OCI-LY7 (cell line): Measurements from ENCODE around the gene CCDC146. TPM values are rescaled to one million over a fixed set of nuclear protein-coding genes. Genes with fewer than 3 reads are reported as not detected.
"Not testable (repeated sequence)": the region's sequence is repeated elsewhere in the genome, so short reads cannot be mapped to it uniquely, and the experiment has no call there.

Experiments used
- BruUV-seq: library from RNA; stranded (reverse); fragments of 400-500 nt; replicated peaks from 2 replicates; lab custom pipeline; 2021; lab: Mats Ljungman, UMichigan
- CTCF ChIA-PET: fragments of 300-600 bp; sonication (Branson Sonifier 250); formaldehyde crosslinking; loops from one replicate; lab custom pipeline; 2022; ENCODE audit warnings: antibody characterized with exemption; ENCODE audit not compliant: unreplicated experiment; lab: Charles Lee
- POLR2A ChIA-PET: fragments of 300-600 bp; sonication (Branson Sonifier 250); formaldehyde crosslinking; loops from one replicate; lab custom pipeline; 2022; ENCODE audit warnings: antibody characterized with exemption; lab: Charles Lee
- DNase-seq: peaks from one replicate; pipeline ENCODE4 v3.0.0-alpha.2; 2015; ENCODE audit warnings: low spot score
- H2AFZ ChIP-seq: fragments of 200-600 bp; sonication (generic), shearing (Covaris generic); 2 replicates; pipeline ENCODE4 v1.6.1; 2014; ENCODE audit warnings: mild to moderate bottlenecking, antibody characterized with exemption, low read length, moderate library complexity
- H3K27ac ChIP-seq: fragments of 200-600 bp; sonication (generic); 2 replicates; pipeline ENCODE4 v1.5.1; 2014; ENCODE audit warnings: mixed run types, low read depth, mild to moderate bottlenecking, moderate library complexity, low read length, inconsistent platforms; ENCODE audit not compliant: poor library complexity, severe bottlenecking
- H3K36me3 ChIP-seq: fragments of 200-600 bp; sonication (generic); 2 replicates; pipeline ENCODE4 v1.6.1; 2014; ENCODE audit warnings: mild to moderate bottlenecking, antibody characterized with exemption, low read length, moderate library complexity, mixed read lengths; ENCODE audit not compliant: insufficient read depth
- H3K4me1 ChIP-seq: fragments of 200-600 bp; sonication (generic); 2 replicates; pipeline ENCODE4 v1.5.1; 2014; ENCODE audit warnings: mild to moderate bottlenecking, low read length; ENCODE audit not compliant: insufficient read depth, poor library complexity, severe bottlenecking
- H3K4me2 ChIP-seq: fragments of 200-600 bp; sonication (generic); 2 replicates; pipeline ENCODE4 v1.6.1; 2014; ENCODE audit warnings: mild to moderate bottlenecking, low read length
- H3K4me3 ChIP-seq: fragments of 200-600 bp; sonication (generic); 2 replicates; pipeline ENCODE4 v1.5.1; 2014; ENCODE audit warnings: mild to moderate bottlenecking, low read depth, low read length; ENCODE audit not compliant: poor library complexity, severe bottlenecking
- H3K79me2 ChIP-seq: fragments of 200-600 bp; sonication (generic); 2 replicates; pipeline ENCODE4 v1.6.1; 2016; ENCODE audit warnings: low read depth, mild to moderate bottlenecking, low read length, moderate library complexity, mixed read lengths; ENCODE audit not compliant: insufficient read depth
- H3K9me2 ChIP-seq: fragments of 200-600 bp; sonication (generic); 2 replicates; pipeline ENCODE4 v1.6.1; 2016; ENCODE audit warnings: mild to moderate bottlenecking, low read length, mixed read lengths; ENCODE audit not compliant: insufficient read depth
- H3K9me3 ChIP-seq: fragments of 200-600 bp; sonication (generic); 2 replicates; pipeline ENCODE4 v1.6.1; 2014; ENCODE audit warnings: mild to moderate bottlenecking, mixed run types, low read length, mixed read lengths
- H4K20me1 ChIP-seq: fragments of 200-600 bp; sonication (generic); 2 replicates; pipeline ENCODE4 v1.6.1; 2014; ENCODE audit warnings: mild to moderate bottlenecking, antibody characterized with exemption, low read length, moderate library complexity, mixed read lengths; ENCODE audit not compliant: insufficient read depth
- intact Hi-C: fragments of 100-400 bp; cut with micrococcal nuclease; formaldehyde crosslinking; loops from one replicate; pipeline ENCODE4 v1.10.0; 2022; ENCODE audit not compliant: unreplicated experiment
- total RNA-seq, 2 experiments: library from RNA; depleted of rRNA in 1 of 2; stranded (reverse); fragments of >200 nt in 1 of 2; shearing (Covaris generic) in 1 of 2; gene quantifications; 2 replicates each; pipeline ENCODE4 v1.2.3, GENCODE V29; 2014 to 2022

The CCDC146 gene
- total RNA-seq, 2 experiments from 2014 or later = 3.0 to 3.2 TPM

- H3K9me2 ChIP-seq, H3K4me2 ChIP-seq, H3K4me1 ChIP-seq, H3K79me2 ChIP-seq, H2AFZ ChIP-seq, DNase-seq, BruUV-seq, intact Hi-C loops, H4K20me1 ChIP-seq, H3K9me3 ChIP-seq, H3K4me3 ChIP-seq, H3K27ac ChIP-seq, H3K36me3 ChIP-seq, CTCF ChIA-PET, POLR2A ChIA-PET: not testable (repeated sequence)
Observed at GRCh38 chr7:77174418-77174817, 52.0 kb downstream of the CCDC146 start.

DNA sequence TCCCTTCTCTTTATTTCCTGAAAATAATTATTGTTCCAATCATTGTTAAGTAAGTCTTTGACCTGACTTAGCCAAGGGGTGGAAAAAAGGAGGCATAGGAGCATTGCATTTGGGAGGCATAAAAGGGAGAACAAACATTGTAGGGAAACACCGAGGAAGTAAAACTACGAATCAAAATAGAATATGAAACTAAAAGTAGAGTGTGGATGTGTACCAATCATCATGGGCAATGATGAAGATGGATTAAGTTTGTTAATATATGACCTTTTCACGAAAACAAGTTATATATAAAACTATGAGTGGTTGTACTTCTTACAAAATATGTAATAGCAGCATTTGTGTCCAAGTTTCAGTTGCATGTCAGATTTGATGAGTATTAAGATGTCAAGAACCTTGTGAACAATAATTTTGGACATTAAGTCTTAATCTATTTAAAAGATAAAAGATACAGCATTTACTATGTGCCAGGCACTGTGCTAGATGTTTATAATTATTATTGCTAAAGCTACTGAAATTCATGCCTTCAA lies 52.9 kb downstream of the CCDC146 start:
- H3K4me2 ChIP-seq, H3K4me1 ChIP-seq, H3K36me3 ChIP-seq, H2AFZ ChIP-seq, H3K27ac ChIP-seq, BruUV-seq, H3K9me3 ChIP-seq, CTCF ChIA-PET, POLR2A ChIA-PET, H3K4me3 ChIP-seq, H3K9me2 ChIP-seq, intact Hi-C loops, H3K79me2 ChIP-seq, DNase-seq, H4K20me1 ChIP-seq: not testable (repeated sequence)

- H3K9me2 ChIP-seq, BruUV-seq, H3K79me2 ChIP-seq, H3K36me3 ChIP-seq, DNase-seq, H2AFZ ChIP-seq, POLR2A ChIA-PET, H3K4me3 ChIP-seq, H4K20me1 ChIP-seq, H3K27ac ChIP-seq, intact Hi-C loops, H3K4me1 ChIP-seq, H3K4me2 ChIP-seq, CTCF ChIA-PET, H3K9me3 ChIP-seq: not testable (repeated sequence)
Observed at GRCh38 chr7:77177321-77177904, 55.0 kb downstream of the CCDC146 start.

GRCh38 chr7:77178024-77178423 lies 55.6 kb downstream of the CCDC146 start:
- H3K9me3 ChIP-seq, H2AFZ ChIP-seq, H3K79me2 ChIP-seq, CTCF ChIA-PET, H4K20me1 ChIP-seq, H3K4me2 ChIP-seq, H3K4me3 ChIP-seq, H3K4me1 ChIP-seq, BruUV-seq, H3K27ac ChIP-seq, DNase-seq, POLR2A ChIA-PET, intact Hi-C loops, H3K36me3 ChIP-seq, H3K9me2 ChIP-seq: not testable (repeated sequence)
